Measurements from ENCODE around the gene PLEKHH1. TPM values are rescaled to one million over a fixed set of nuclear protein-coding genes. Genes with fewer than 3 reads are reported as not detected.

The PLEKHH1 gene
- total and polyA plus RNA-seq, 9 of the 15 experiments (the other 6 are each of a cell fraction or from before 2014, with no cell fraction given): 0.76 to 5.9 (median 2.9) TPM

- Histone ChIP-seq H3K27me3 (ENCODE audit: control insufficient read depth in 2 of 2, insufficient read depth in 2 of 2, low read length in 2 of 2) (peaks cover 8 to 40% of the 10 kb centered on the region in 2 experiments; a peak in 3 of 5 replicates), H3K9me3 (replicated peaks; ENCODE audit: control insufficient read depth, insufficient read depth, low read depth, low read length) (no peaks in the 10 kb centered on the region), H3K4me3 (no peak overlapping the region), H2AFZ (ENCODE audit: low read depth, low read length) (no peak overlapping the region), H3K36me3 (ENCODE audit: control insufficient read depth, insufficient read depth, low read length) (no peaks in the 10 kb centered on the region), H3K9ac (ENCODE audit: insufficient read depth in 1 of 2, low read depth in 2 of 2, low read length in 2 of 2) (no peak overlapping the region), H4K20me1 (replicated peaks; ENCODE audit: control insufficient read depth, insufficient read depth, low read length) (no peaks in the 10 kb centered on the region), H3K4me1 (replicated peaks in 1 of 2; ENCODE audit: control insufficient read depth in 2 of 2, insufficient read depth in 2 of 2, low read length in 2 of 2) (peaks cover 0 to 10% of the 10 kb centered on the region in 2 experiments; a peak in 2 of 5 replicates), H3K4me2 (ENCODE audit: insufficient read depth, low read length) (no peak overlapping the region), H3K27ac (ENCODE audit: extremely low read depth, low read depth, low read length) (no peak overlapping the region), H3K79me2 (ENCODE audit: control insufficient read depth, insufficient read depth, low read length) (no peaks in the 10 kb centered on the region), H3K9me1 (ENCODE audit: control insufficient read depth, insufficient read depth, low read length) (no peaks in the 10 kb centered on the region)
- no TSS peak for BruUV-seq (replicated peaks)
- ATAC-seq (no peak), DNase-seq (ENCODE audit: extremely low read depth in 1 of 4, low spot score in 3 of 4) (no peak), FAIRE-seq (no peak)
- no peak for TF ChIP-seq NCOA2 (IDR thresholded peaks at IDR 0.05; ENCODE audit: partially characterized antibody in 2 of 2)
- in situ Hi-C loops (cut with MboI) (no loop called here), intact Hi-C loops (cut with micrococcal nuclease) (no loop called here)
- WGBS (ENCODE audit: insufficient coverage, low coverage, missing lambda C conversion rate): 0% methylated on average over 2 of the region's 2 CpGs
- POLR2A ChIA-PET: interaction anchor here (0.6 to 0.7 kb wide), 2 partner anchors 23 to 269 kb away, joined by 3 to 5 read pairs; no protein-coding TSS in a partner anchor
- CTCF ChIA-PET (ENCODE audit: low intra/inter-chr PET ratio): no interaction called here
Measured at GRCh38 chr14:67510121-67510520, 23.0 kb upstream of the PLEKHH1 start.

- Histone ChIP-seq H3K4me1 (replicated peaks in 1 of 2; ENCODE audit: control insufficient read depth in 2 of 2, insufficient read depth in 2 of 2, low read length in 2 of 2) (peaks cover 0 to 16% of the 10 kb centered on the region in 2 experiments; a peak in 2 of 5 replicates), H3K27ac (ENCODE audit: extremely low read depth, low read depth, low read length) (no peak overlapping the region), H3K79me2 (ENCODE audit: control insufficient read depth, insufficient read depth, low read length) (no peaks in the 10 kb centered on the region), H2AFZ (ENCODE audit: low read depth, low read length) (no peak overlapping the region), H4K20me1 (replicated peaks; ENCODE audit: control insufficient read depth, insufficient read depth, low read length) (no peaks in the 10 kb centered on the region), H3K9me1 (ENCODE audit: control insufficient read depth, insufficient read depth, low read length) (no peaks in the 10 kb centered on the region), H3K4me3 (no peak overlapping the region), H3K27me3 (ENCODE audit: control insufficient read depth in 2 of 2, insufficient read depth in 2 of 2, low read length in 2 of 2) (peaks cover 7 to 39% of the 10 kb centered on the region in 2 experiments; a peak in 3 of 5 replicates), H3K4me2 (ENCODE audit: insufficient read depth, low read length) (no peak overlapping the region), H3K36me3 (ENCODE audit: control insufficient read depth, insufficient read depth, low read length) (no peaks in the 10 kb centered on the region), H3K9me3 (replicated peaks; ENCODE audit: control insufficient read depth, insufficient read depth, low read depth, low read length) (no peaks in the 10 kb centered on the region), H3K9ac (ENCODE audit: insufficient read depth in 1 of 2, low read depth in 2 of 2, low read length in 2 of 2) (no peak overlapping the region)
- DNase-seq (ENCODE audit: extremely low read depth in 1 of 4, low spot score in 3 of 4): no peak
- no peak for FAIRE-seq
- no peak for ATAC-seq
- intact Hi-C loops (cut with micrococcal nuclease): no loop called here
- BruUV-seq (replicated peaks): no TSS peak
- WGBS (ENCODE audit: insufficient coverage, low coverage, missing lambda C conversion rate): 4% methylated on average over 3 of the region's 3 CpGs
- ChIA-PET POLR2A (no interaction called here), CTCF (ENCODE audit: low intra/inter-chr PET ratio) (no interaction called here)
- in situ Hi-C loops (cut with MboI): no loop called here
- no peak for TF ChIP-seq CEBPB (tag; IDR thresholded peaks at IDR 0.05)
- no peak for TF ChIP-seq ZNF766 (CRISPR knock-in tag; conservative IDR thresholded peaks at IDR 0.05)
- TF ChIP-seq ETV1 (tag; conservative IDR thresholded peaks at IDR 0.05; ENCODE audit: low read depth): no peak
- TF ChIP-seq, protein P1, sequence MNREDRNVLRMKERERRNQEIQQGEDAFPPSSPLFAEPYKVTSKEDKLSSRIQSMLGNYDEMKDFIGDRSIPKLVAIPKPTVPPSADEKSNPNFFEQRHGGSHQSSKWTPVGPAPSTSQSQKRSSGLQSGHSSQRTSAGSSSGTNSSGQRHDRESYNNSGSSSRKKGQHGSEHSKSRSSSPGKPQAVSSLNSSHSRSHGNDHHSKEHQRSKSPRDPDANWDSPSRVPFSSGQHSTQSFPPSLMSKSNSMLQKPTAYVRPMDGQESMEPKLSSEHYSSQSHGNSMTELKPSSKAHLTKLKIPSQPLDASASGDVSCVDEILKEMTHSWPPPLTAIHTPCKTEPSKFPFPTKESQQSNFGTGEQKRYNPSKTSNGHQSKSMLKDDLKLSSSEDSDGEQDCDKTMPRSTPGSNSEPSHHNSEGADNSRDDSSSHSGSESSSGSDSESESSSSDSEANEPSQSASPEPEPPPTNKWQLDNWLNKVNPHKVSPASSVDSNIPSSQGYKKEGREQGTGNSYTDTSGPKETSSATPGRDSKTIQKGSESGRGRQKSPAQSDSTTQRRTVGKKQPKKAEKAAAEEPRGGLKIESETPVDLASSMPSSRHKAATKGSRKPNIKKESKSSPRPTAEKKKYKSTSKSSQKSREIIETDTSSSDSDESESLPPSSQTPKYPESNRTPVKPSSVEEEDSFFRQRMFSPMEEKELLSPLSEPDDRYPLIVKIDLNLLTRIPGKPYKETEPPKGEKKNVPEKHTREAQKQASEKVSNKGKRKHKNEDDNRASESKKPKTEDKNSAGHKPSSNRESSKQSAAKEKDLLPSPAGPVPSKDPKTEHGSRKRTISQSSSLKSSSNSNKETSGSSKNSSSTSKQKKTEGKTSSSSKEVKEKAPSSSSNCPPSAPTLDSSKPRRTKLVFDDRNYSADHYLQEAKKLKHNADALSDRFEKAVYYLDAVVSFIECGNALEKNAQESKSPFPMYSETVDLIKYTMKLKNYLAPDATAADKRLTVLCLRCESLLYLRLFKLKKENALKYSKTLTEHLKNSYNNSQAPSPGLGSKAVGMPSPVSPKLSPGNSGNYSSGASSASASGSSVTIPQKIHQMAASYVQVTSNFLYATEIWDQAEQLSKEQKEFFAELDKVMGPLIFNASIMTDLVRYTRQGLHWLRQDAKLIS (CRISPR knock-in tag; IDR thresholded peaks at IDR 0.05): no peak
- no peak for TF ChIP-seq RCOR1 (IDR thresholded peaks at IDR 0.05; ENCODE audit: borderline replicate concordance in 1 of 2, low read depth in 2 of 2, low read length in 2 of 2)
- TF ChIP-seq KDM4B (IDR thresholded peaks at IDR 0.05; ENCODE audit: borderline replicate concordance in 2 of 2, low read depth in 1 of 2): no peak
- no peak for TF ChIP-seq RBM15 (IDR thresholded peaks at IDR 0.05; ENCODE audit: insufficient read depth, low read length)
- no peak for TF ChIP-seq CBX8 (IDR thresholded peaks at IDR 0.05; ENCODE audit: borderline replicate concordance, extremely low read depth, low read depth, low read length, poor library complexity, severe bottlenecking)
- TF ChIP-seq NFATC3 (IDR thresholded peaks at IDR 0.05): no peak
- TF ChIP-seq PYGO2 (tag; IDR thresholded peaks at IDR 0.05): no peak
- TF ChIP-seq ZNF583 (CRISPR knock-in tag; IDR thresholded peaks at IDR 0.05): no peak
- no peak for TF ChIP-seq PHF21A (IDR thresholded peaks at IDR 0.05; ENCODE audit: borderline replicate concordance, low read depth)
Measured at GRCh38 chr14:67510836-67511235, 22.3 kb upstream of the PLEKHH1 start.

All from K562 (cell line).